ENCODE results near the gene NINL.

Gene NINL

DNA sequence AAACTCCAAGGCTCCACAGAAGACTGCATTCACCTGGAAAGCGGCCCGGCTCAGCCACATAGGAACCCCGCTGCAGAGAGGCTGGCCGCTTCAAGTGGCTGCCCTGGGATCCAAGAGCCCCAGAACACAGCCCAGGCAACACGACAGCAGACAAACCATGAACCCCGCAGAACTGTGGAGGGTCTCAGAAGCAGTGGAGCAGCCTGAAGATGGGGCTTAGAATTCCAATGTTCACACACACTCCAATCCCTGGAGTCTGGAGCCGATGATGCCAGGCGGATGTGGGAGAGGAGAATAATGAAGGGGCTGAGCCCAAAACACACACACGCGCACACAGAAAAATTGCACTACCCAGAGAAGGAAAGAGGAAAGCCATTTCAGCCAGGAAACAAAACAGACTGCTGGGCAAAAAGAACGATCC, 52.4 kb downstream of the NINL start:
- Histone ChIP-seq H3K4me2 (ENCODE audit: low read length) (no peak overlapping the region), H3K79me2 (ENCODE audit: control insufficient read depth, low read length) (no peaks in the 10 kb centered on the region)
- TF ChIP-seq, protein P1, sequence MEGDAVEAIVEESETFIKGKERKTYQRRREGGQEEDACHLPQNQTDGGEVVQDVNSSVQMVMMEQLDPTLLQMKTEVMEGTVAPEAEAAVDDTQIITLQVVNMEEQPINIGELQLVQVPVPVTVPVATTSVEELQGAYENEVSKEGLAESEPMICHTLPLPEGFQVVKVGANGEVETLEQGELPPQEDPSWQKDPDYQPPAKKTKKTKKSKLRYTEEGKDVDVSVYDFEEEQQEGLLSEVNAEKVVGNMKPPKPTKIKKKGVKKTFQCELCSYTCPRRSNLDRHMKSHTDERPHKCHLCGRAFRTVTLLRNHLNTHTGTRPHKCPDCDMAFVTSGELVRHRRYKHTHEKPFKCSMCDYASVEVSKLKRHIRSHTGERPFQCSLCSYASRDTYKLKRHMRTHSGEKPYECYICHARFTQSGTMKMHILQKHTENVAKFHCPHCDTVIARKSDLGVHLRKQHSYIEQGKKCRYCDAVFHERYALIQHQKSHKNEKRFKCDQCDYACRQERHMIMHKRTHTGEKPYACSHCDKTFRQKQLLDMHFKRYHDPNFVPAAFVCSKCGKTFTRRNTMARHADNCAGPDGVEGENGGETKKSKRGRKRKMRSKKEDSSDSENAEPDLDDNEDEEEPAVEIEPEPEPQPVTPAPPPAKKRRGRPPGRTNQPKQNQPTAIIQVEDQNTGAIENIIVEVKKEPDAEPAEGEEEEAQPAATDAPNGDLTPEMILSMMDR (IDR thresholded peaks at IDR 0.05; ENCODE audit: low read depth, low read length, poor library complexity, severe bottlenecking) = no peak
- TF ChIP-seq EZH2phosphoT487 (IDR thresholded peaks at IDR 0.05; ENCODE audit: borderline replicate concordance, low read length) = no peak

DNA sequence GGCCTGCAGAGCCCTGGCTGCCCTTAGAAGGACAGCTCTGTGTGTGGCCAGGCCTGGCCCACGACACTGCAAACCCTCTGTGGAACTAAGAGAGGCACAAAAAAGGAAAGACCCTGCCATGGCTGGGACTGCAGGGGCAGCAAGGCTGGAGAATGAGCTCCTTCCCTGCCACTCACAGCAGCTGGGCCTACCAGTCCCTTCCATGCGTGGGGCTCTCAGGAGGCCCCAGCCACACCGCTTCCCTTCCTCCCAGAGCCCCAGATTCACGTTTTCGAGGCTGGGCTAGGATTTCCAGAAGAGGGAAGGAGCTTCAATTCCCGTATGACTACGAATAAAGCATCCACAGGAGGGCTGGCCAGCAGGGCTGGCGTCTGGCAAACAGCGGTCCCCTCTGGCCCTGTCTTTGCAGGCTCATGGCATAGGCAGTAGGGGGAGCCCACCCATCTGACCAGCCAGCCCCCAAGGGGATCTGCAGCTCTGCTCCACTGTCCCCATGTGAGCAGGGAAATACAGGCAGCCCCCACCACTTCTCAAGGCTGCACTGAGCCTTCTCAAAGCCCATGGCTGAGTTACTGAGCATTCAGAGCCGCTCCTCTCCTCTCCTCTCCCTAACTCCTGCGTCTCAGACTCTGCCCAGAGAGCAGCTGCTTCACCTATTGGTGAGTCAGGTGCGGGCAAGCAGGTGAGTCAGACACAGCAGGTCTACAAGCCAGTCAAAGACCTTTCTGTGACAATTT, 53.1 kb downstream of the NINL start:
- Histone ChIP-seq H3K27me3 (ENCODE audit: control insufficient read depth, low read length) (no peaks in the 10 kb centered on the region), H3K4me3 (ENCODE audit: low read length) (no peak overlapping the region), H3K27ac (ENCODE audit: low read depth, low read length) (no peak overlapping the region), H3K36me3 (ENCODE audit: control insufficient read depth, low read length) (no peaks in the 10 kb centered on the region), H3K9me2 (replicated peaks; ENCODE audit: control insufficient read depth, low read length) (no peaks in the 10 kb centered on the region), H3K9me3 (ENCODE audit: control insufficient read depth, insufficient read depth, low read length) (no peaks in the 10 kb centered on the region; the same call in 1 of the 2 replicates), H3K4me2 (ENCODE audit: low read length) (no peak overlapping the region), H3K79me2 (ENCODE audit: control insufficient read depth, low read length) (no peaks in the 10 kb centered on the region), H4K20me1 (ENCODE audit: control insufficient read depth, insufficient read depth, low read depth, low read length) (no peaks in the 10 kb centered on the region), H3K4me1 (ENCODE audit: control insufficient read depth, low read length) (peaks cover 12% of the 10 kb centered on the region), H3F3A (ENCODE audit: control insufficient read depth, insufficient read depth) (no peaks in the 10 kb centered on the region)
- TF ChIP-seq EZH2phosphoT487 (IDR thresholded peaks at IDR 0.05; ENCODE audit: borderline replicate concordance, low read length) = no peak
- TF ChIP-seq, protein P1 (IDR thresholded peaks at IDR 0.05; ENCODE audit: low read depth, low read length, poor library complexity, severe bottlenecking) = no peak

More for the DNA sequence above, 52.4 kb downstream of the NINL start:
- Histone ChIP-seq H3K27me3 (ENCODE audit: control insufficient read depth, low read length) (no peaks in the 10 kb centered on the region), H3K9me2 (replicated peaks; ENCODE audit: control insufficient read depth, low read length) (no peaks in the 10 kb centered on the region), H4K20me1 (ENCODE audit: control insufficient read depth, insufficient read depth, low read depth, low read length) (no peaks in the 10 kb centered on the region), H3K4me3 (ENCODE audit: low read length) (no peak overlapping the region), H3K36me3 (ENCODE audit: control insufficient read depth, low read length) (no peaks in the 10 kb centered on the region), H3K9me3 (ENCODE audit: control insufficient read depth, insufficient read depth, low read length) (no peaks in the 10 kb centered on the region; the same call in 1 of the 2 replicates), H3K4me1 (ENCODE audit: control insufficient read depth, low read length) (peaks cover 16% of the 10 kb centered on the region), H3K27ac (ENCODE audit: low read depth, low read length) (no peak overlapping the region), H3F3A (ENCODE audit: control insufficient read depth, insufficient read depth) (no peaks in the 10 kb centered on the region)

DNA sequence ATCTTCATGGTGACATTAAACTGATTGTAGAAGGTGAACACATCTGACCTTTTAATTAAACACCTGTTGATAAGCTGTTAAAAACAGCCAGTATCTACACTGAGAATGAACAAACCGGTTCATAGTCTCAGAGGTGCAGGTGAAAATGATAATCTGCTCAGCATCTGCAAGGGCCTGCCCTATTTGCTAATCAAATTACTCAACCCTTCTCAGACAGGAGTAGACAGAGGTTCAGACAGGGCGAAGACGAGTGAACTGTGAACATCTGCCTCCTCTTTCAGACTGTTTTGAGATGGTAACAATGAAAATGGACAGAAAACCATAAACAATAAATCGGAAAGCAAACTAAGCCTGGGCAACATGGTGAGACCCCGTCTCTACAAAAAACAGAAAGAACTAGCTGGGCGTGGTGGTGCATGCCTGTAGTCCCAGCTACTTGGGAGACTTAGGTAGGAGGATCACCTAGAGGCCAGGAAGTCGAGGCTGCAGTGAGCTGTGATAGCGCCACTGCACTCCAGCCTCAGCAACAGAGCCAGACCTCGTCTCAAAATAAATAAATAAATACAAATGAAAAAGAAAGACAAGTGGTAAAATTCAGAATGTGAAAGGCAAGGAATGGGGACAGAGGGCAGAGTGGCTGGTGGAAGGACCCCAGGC, 55.9 kb downstream of the NINL start:
- Histone ChIP-seq H3K9me3 (ENCODE audit: control insufficient read depth, insufficient read depth, low read length) (no peaks in the 10 kb centered on the region; the same call in 1 of the 2 replicates), H3K27me3 (ENCODE audit: control insufficient read depth, low read length) (no peaks in the 10 kb centered on the region), H3K4me1 (ENCODE audit: control insufficient read depth, low read length) (0 out of 2 replicates have a peak, but pooled peaks cover 2% of the 10 kb centered on the region), H3K36me3 (ENCODE audit: control insufficient read depth, low read length) (no peaks in the 10 kb centered on the region), H3F3A (ENCODE audit: control insufficient read depth, insufficient read depth) (no peaks in the 10 kb centered on the region), H3K27ac (ENCODE audit: low read depth, low read length) (no peak overlapping the region), H3K4me2 (ENCODE audit: low read length) (no peak overlapping the region), H3K9me2 (replicated peaks; ENCODE audit: control insufficient read depth, low read length) (no peaks in the 10 kb centered on the region), H3K79me2 (ENCODE audit: control insufficient read depth, low read length) (no peaks in the 10 kb centered on the region), H3K4me3 (ENCODE audit: low read length) (no peak overlapping the region), H4K20me1 (ENCODE audit: control insufficient read depth, insufficient read depth, low read depth, low read length) (no peaks in the 10 kb centered on the region)
- TF ChIP-seq EZH2phosphoT487 (IDR thresholded peaks at IDR 0.05; ENCODE audit: borderline replicate concordance, low read length) = no peak
- TF ChIP-seq, protein P1 (IDR thresholded peaks at IDR 0.05; ENCODE audit: low read depth, low read length, poor library complexity, severe bottlenecking) = no peak

Measured in DOHH2 (cell line).